ENCODE results near the gene PCDHGA11.
"Not testable (repeated sequence)": the region's sequence is repeated elsewhere in the genome, so short reads cannot be mapped to it uniquely, and the experiment has no call there.

The PCDHGA11 gene

DNA sequence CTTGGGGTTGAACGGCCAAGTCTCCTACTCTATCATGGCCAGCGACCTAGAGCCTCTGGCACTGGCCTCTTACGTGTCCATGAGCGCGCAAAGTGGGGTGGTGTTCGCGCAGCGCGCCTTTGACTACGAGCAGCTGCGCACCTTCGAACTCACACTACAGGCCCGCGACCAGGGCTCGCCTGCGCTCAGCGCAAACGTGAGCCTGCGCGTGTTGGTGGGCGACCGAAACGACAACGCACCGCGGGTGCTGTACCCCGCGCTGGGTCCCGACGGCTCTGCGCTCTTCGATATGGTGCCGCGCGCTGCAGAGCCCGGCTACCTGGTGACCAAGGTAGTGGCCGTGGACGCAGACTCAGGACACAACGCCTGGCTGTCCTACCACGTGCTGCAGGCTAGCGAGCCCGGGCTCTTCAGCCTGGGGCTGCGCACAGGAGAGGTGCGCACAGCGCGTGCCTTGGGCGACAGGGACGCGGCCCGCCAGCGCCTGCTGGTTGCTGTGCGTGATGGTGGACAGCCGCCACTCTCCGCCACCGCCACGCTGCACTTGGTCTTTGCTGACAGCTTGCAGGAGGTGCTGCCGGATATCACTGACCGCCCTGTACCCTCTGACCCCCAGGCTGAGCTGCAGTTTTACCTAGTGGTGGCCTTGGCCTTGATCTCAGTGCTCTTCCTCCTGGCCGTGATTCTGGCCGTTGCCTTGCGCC is 21.1 kb upstream of the PCDHGA11 start:
- no peak for DNase-seq

DNA sequence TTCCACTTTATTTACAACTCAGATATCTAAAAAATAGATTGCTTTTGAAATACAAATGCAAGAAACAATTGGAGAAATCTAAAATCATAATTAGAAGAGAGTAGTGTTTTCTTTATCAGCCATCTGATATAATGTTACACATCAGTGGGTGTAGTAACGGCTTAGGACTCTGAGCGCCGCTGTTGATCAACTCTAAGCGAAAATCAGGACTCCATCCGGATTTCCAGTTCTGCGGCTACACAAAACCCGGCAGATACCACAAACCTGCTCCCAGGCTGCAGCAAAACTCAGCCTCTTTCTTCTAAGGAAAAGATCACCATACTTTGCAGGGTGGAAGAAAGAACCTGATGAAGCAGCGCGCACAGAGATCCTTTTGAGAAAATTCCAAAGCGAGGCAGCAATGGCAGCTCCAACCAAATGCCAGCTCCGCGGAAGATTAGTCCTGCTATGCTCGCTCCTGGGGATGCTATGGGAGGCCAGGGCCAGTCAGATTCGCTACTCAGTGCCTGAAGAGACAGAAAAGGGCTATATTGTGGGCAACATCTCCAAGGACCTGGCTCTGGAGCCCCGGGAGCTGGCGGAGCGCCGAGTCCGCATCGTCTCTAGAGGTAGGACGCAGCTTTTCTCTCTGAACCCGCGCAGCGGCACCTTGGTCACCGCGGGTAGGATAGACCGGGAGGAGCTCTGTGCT is 18.2 kb upstream of the PCDHGA11 start, which contains the start of gene PCDHGA9:
Gene PCDHGA9 (plus strand): TSS at position 226 of the 691 bp plus-strand sequence. CDS start 175 bp downstream, at position 401.
- no peak for DNase-seq

DNA sequence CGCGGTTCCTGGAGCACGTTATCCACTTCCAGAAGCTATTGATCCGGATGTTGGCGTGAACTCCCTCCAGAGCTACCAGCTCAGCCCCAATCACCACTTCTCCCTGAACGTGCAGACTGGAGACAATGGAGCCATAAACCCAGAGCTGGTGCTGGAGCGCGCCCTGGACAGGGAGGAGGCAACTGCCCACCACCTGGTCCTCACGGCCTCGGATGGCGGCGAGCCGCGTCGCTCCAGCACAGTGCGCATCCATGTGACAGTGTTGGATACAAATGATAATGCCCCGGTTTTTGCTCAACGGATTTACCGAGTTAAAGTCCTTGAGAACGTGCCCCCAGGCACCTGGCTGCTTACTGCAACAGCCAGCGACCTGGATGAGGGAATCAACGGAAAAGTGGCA is 17.5 kb upstream of the PCDHGA11 start:
- DNase-seq = no peak

DNA sequence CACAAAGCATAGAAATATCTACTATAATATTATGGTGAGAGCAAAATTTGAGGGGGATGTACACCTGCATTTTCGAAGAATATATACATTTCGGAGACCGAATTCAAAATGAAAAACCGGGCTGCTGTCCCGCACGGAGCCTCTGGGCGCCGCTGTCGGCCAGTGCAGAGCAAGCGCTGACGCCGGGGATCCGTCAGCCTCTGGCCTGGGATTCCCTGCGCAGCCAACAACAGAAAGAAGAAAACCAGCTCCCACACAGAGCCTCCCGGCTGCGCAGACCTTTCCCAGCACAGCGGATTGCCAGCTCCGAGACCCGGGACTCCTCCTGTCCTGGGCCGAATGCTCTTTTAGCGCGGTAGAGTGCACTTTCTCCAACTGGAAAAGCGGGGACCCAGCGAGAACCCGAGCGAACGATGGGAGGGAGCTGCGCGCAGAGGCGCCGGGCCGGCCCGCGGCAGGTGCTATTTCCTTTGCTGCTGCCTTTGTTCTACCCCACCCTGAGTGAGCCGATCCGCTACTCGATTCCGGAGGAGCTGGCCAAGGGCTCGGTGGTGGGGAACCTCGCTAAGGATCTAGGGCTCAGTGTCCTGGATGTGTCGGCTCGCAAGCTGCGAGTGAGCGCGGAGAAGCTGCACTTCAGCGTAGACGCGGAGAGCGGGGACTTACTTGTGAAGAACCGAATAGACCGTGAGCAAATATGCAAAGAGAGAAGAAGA is 12.9 kb upstream of the PCDHGA11 start, which contains the start of gene PCDHGB6:
Gene PCDHGB6 (plus strand): TSS at position 232 of the 716 bp plus-strand sequence. CDS start 182 bp downstream, at position 414.
- not testable (repeated sequence) for DNase-seq

DNA sequence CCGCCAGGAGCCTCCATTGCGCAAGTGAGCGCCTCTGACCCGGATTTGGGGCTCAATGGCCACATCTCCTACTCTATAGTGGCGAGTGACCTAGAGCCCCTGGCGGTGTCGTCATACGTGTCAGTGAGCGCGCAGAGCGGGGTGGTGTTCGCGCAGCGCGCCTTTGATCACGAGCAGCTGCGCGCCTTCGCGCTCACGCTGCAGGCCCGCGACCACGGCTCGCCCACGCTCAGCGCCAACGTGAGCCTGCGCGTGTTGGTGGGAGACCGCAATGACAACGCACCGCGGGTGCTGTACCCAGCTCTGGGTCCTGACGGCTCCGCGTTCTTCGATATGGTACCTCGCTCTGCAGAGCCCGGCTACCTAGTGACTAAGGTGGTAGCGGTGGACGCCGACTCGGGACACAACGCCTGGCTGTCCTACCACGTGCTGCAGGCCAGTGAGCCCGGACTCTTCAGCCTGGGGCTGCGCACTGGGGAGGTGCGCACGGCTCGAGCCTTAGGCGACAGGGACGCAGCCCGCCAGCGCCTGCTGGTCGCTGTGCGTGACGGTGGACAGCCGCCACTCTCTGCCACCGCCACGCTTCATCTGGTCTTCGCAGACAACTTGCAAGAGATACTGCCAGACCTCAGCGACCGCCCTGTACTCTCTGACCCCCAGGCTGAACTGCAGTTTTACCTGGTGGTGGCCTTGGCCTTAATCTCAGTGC is 11.1 kb upstream of the PCDHGA11 start:
- DNase-seq = no peak

DNA sequence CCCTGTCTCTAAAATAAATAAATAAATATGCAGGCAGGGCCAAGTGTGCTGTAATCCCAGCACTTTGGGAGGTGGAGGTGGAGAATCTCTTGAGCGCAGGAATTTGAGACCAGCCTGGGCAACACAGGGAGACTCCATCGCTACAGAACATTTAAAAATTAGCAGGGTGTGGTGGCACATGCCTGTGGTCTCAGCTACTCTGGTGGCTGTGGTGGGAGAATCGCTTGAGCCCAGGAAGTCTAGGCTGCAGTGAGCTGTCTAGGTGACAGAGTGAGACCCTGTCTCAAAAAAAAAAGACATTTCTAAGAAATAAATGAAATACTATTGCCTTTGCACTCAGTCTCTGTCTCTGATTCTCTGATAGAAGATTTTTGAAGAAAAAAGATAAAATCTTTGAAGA is 9.3 kb upstream of the PCDHGA11 start:
- no peak for DNase-seq

DNA sequence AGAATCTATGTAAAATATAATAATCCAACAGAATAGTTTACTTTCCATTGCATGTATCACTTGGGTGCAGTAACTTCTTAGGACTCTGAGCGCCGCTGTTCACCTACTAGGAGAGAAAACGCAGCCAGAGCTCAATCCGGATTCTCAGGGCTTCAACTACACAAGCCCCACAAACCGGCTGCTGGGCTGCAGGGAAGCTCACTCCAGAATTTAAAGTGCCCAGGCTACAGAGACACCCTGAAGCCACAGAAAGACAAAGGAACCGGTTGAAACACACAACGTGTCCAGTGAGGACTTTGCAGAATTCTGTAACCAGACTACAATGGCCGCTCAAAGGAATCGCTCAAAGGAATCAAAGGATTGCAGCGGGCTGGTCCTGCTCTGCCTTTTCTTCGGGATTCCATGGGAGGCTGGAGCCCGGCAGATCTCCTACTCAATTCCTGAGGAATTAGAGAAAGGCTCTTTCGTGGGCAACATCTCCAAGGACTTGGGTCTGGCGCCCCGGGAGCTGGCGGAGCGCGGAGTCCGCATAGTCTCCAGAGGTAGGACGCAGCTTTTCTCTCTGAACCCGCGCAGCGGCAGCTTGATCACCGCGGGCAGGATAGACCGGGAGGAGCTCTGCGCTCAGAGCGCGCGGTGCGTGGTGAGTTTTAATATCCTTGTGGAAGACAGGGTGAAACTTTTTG is 7.9 kb upstream of the PCDHGA11 start, which contains the start of gene PCDHGA10:
Gene PCDHGA10 (plus strand): TSS at position 134 of the 686 bp plus-strand sequence. CDS start 189 bp downstream, at position 323.
- DNase-seq = no peak

DNA sequence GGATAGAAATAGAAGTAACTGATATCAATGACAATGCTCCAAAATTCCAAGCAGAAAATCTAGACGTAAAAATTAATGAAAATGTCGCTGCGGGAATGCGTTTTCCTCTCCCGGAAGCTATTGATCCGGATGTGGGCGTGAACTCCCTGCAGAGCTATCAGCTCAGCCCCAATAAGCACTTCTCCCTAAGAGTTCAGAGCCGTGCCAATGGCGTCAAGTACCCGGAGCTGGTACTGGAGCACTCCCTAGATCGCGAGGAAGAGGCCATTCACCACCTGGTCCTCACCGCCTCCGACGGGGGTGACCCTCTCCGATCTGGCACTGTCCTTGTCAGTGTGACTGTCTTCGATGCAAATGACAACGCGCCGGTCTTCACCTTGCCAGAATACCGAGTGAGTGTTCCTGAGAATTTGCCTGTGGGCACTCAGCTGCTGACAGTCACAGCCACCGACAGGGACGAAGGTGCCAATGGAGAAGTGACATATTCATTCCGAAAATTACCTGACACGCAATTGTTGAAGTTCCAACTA is 7.2 kb upstream of the PCDHGA11 start:
- no peak for DNase-seq

DNA sequence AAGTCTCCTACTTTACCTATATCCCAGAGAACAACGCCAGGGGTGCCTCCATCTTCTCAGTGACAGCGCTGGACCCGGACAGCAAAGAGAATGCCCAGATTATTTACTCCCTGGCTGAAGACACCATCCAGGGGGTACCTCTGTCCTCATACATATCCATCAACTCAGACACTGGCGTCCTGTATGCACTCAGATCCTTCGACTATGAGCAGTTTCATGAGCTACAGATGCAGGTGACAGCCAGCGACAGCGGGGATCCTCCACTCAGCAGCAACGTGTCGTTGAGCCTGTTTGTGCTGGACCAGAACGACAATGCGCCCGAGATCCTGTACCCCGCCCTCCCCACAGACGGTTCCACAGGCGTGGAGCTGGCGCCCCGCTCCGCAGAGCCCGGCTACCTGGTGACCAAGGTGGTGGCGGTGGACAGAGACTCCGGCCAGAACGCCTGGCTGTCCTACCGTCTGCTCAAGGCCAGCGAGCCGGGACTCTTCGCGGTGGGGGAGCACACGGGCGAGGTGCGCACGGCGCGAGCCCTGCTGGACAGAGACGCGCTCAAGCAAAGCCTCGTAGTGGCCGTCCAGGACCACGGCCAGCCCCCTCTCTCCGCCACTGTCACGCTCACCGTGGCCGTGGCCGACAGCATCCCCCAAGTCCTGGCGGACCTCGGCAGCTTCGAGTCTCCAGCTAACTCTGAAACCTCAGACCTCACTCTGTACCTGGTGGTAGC is 6.1 kb upstream of the PCDHGA11 start:
- DNase-seq = not testable (repeated sequence)

DNA sequence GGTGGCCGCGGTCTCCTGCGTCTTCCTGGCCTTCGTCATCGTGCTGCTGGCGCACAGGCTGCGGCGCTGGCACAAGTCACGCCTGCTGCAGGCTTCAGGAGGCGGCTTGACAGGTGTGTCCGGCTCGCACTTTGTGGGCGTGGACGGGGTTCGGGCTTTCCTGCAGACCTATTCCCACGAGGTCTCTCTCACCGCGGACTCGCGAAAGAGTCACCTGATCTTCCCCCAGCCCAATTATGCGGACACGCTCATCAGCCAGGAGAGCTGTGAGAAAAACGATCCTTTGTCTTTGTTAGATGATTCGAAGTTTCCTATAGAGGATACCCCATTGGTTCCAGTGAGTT is 5.6 kb upstream of the PCDHGA11 start:
- not testable (repeated sequence) for DNase-seq

DNA sequence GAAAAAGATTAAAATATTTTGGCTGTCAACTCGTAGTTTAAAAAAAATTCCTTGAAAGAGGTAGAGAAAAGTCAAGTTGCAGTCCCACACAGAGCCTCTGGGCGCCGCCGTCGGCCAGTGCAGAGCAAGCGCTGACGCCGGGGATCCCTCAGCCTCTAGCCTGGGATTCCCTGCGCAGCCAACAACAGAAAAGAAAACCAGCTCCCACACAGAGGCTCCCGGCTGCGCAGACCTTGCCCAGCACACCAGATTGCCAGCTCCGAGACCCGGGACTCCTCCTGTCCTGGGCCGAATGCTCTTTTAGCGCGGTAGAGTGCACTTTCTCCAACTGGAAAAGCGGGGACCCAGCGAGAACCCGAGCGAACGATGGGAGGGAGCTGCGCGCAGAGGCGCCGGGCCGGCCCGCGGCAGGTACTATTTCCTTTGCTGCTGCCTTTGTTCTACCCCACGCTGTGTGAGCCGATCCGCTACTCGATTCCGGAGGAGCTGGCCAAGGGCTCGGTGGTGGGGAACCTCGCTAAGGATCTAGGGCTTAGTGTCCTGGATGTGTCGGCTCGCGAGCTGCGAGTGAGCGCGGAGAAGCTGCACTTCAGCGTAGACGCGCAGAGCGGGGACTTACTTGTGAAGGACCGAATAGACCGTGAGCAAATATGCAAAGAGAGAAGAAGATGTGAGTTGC is 3.2 kb upstream of the PCDHGA11 start, which contains the start of gene PCDHGB7:
Gene PCDHGB7 (plus strand): TSS at position 184 of the 679 bp plus-strand sequence. CDS start 183 bp downstream, at position 367.
- peak; percentile 17 for DNase-seq

DNA sequence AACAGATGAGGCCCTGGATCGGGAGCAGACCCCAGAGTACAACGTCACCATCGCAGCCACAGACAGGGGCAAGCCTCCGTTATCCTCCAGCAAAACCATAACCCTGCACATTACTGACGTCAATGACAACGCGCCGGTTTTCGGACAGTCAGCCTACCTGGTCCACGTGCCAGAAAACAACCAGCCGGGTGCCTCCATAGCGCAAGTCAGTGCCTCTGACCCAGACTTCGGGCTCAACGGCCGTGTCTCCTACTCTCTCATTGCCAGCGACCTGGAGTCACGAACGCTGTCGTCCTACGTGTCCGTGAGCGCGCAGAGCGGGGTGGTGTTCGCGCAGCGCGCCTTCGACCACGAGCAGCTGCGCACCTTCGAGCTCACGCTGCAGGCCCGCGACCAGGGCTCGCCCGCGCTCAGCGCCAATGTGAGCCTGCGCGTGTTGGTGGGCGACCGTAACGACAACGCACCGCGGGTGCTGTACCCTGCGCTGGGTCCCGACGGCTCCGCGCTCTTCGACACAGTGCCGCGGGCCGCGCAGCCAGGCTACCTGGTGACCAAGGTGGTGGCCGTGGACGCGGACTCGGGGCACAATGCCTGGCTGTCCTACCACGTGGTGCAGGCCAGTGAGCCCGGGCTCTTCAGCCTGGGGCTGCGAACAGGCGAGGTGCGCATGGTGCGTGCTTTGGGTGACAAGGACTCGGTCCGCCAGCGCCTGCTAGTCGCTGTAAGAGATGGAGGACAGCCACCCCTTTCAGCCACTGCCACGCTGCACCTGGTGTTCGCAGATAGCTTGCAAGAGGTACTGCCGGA is 1.6 kb upstream of the PCDHGA11 start:
- no peak for DNase-seq

DNA sequence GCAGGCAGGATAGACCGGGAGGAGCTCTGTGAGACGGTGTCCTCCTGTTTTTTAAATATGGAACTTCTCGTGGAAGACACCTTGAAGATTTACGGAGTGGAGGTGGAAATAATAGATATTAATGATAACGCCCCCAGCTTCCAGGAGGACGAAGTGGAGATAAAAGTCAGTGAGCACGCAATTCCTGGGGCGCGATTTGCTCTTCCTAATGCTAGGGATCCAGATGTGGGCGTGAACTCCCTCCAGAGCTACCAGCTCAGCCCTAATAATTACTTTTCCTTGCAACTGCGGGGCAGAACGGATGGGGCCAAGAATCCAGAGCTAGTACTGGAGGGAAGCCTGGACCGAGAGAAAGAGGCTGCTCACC is 621 bp downstream of the PCDHGA11 start:
- DNase-seq = no peak

DNA sequence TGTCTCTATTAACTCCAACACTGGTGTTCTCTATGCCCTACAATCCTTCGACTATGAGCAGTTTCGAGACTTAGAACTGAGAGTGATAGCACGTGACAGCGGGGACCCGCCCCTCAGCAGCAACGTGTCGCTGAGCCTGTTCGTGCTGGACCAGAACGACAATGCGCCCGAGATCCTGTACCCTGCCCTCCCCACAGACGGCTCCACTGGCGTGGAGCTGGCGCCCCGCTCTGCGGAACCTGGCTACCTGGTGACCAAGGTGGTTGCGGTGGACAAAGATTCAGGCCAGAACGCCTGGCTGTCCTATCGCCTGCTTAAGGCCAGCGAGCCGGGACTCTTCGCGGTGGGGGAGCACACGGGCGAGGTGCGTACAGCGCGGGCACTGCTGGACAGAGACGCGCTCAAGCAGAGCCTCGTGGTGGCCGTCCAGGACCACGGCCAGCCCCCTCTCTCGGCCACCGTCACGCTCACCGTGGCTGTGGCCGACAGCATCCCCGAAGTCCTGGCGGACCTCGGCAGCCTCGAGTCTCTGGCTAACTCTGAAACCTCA is 2.0 kb downstream of the PCDHGA11 start:
- DNase-seq = no peak

DNA sequence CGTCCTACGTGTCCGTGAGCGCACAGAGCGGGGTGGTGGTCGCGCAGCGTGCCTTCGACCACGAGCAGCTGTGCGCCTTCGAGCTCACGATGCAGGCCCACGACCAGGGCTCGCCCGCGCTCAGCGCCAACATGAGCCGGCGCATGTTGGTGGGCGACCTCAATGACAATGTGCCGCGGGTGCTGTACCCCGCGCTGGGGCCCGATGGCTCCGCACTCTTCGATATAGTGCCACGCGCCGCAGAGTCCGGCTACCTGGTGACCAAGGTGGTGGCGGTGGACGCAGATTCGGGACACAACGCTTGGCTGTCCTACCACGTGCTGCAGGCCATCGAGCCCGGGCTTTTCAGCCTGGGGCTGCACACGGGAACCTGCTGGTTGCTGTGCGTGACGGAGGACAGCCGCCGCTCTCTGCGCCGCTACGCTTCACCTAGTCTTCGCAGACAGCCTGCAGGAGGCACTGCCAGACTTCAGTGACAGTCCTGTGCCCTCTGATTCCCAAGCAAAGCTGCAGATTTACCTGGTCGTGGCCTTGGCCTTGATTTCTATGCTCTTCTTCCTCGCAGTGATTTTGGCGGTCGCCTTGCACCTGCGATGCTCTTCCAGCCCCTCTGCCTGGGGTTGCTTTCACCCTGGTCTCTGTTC is 7.1 kb downstream of the PCDHGA11 start:
- DNase-seq = no peak

DNA sequence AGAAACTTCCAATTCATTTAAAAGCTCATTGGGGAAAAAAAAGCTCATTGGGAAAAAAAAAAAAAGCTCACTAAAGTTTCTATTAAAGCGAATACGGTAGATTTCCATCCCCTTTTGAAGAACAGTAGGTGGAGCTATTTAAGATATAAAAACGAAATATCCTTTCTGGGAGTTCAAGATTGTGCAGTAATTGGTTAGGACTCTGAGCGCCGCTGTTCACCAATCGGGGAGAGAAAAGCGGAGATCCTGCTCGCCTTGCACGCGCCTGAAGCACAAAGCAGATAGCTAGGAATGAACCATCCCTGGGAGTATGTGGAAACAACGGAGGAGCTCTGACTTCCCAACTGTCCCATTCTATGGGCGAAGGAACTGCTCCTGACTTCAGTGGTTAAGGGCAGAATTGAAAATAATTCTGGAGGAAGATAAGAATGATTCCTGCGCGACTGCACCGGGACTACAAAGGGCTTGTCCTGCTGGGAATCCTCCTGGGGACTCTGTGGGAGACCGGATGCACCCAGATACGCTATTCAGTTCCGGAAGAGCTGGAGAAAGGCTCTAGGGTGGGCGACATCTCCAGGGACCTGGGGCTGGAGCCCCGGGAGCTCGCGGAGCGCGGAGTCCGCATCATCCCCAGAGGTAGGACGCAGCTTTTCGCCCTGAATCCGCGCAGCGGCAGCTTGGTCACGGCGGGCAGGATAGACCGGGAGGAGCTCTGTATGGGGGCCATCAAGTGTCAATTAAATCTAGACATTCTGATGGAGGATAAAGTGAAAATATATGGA is 9.7 kb downstream of the PCDHGA11 start, which contains the start of gene PCDHGA12:
Gene PCDHGA12 (plus strand): TSS at position 176 of the 782 bp plus-strand sequence. CDS start 253 bp downstream, at position 429.
- no peak for DNase-seq

DNA sequence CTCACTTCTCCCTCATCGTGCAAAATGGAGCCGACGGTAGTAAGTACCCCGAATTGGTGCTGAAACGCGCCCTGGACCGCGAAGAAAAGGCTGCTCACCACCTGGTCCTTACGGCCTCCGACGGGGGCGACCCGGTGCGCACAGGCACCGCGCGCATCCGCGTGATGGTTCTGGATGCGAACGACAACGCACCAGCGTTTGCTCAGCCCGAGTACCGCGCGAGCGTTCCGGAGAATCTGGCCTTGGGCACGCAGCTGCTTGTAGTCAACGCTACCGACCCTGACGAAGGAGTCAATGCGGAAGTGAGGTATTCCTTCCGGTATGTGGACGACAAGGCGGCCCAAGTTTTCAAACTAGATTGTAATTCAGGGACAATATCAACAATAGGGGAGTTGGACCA is 10.4 kb downstream of the PCDHGA11 start:
- DNase-seq = no peak

DNA sequence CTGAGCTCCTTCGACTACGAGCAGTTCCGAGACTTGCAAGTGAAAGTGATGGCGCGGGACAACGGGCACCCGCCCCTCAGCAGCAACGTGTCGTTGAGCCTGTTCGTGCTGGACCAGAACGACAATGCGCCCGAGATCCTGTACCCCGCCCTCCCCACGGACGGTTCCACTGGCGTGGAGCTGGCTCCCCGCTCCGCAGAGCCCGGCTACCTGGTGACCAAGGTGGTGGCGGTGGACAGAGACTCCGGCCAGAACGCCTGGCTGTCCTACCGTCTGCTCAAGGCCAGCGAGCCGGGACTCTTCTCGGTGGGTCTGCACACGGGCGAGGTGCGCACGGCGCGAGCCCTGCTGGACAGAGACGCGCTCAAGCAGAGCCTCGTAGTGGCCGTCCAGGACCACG is 11.5 kb downstream of the PCDHGA11 start:
- not testable (repeated sequence) for DNase-seq

Data from NCI-H1436 treated with DMSO at 0.1 percent for 48 hours (cell line).